ENCODE measurements around the gene RIN3.

Gene RIN3

DNA sequence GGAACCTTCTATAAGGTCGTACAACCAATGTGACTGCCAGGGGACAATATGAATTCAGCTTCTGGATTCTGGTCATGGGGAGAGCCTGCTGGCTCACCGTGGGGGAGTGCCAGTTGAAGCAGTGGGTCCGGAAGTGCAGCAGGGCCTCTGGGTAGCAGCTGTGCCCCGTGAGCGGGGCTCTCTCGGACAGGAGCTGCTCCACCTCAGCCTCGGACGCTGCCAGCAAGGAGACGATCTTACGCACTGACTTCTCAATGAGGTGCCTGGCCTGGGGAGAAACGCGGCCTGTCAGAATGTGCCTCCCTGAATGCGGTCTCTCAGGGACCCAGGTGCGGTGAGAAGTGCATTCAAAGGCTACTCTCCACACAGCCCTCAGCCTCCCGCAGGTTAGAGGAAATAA, 192.8 kb downstream of the RIN3 start:
- no peak for DNase-seq (ENCODE audit: low read depth in 1 of 2, low spot score in 1 of 2)

GRCh38 chr14:92709340-92710000, 195.9 kb downstream of the RIN3 start:
- no peak for DNase-seq (ENCODE audit: low read depth in 1 of 2, low spot score in 1 of 2)

- no peak for DNase-seq (ENCODE audit: low read depth in 1 of 2, low spot score in 1 of 2)
These were observed 196.4 kb downstream of the RIN3 start for GRCh38 chr14:92710001-92710341.

GRCh38 chr14:92711976-92712653, 198.5 kb downstream of the RIN3 start:
- no peak for DNase-seq (ENCODE audit: low read depth in 1 of 2, low spot score in 1 of 2)

GRCh38 chr14:92712654-92713051, 199.1 kb downstream of the RIN3 start:
- DNase-seq (ENCODE audit: low read depth in 1 of 2, low spot score in 1 of 2) = no peak

DNA sequence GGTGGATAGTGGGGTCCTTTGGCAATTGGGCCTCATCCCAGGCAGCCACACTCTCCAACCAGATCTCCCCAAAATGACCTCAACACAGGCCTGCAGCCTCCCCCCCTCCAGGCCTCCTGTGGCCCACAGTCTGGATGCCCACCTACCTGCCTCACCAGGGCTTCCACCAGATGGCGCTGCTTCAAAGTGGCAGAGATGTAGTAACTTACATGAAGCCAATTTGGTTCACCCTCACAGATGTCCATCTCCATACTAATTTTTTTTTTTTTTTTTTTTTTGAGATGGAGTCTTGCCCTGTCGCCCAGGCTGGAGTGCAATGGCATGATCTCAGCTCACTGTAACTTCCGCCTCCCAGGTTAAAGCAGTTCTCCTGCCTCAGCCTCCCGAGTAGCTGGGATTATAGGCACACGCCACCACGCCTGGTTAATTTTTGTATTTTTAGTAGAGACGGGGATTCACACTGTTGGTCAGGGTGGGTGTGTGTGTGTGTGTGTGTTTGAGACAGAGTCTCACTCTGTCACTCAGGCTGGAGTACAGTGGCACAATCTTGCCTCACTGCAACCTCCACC, 201.2 kb downstream of the RIN3 start:
- peak; percentile 74 to 83 for DNase-seq (ENCODE audit: low read depth in 1 of 2, low spot score in 1 of 2)

- no peak for DNase-seq (ENCODE audit: low read depth in 1 of 2, low spot score in 1 of 2)
These were observed 202.6 kb downstream of the RIN3 start for GRCh38 chr14:92716131-92716530.

DNA sequence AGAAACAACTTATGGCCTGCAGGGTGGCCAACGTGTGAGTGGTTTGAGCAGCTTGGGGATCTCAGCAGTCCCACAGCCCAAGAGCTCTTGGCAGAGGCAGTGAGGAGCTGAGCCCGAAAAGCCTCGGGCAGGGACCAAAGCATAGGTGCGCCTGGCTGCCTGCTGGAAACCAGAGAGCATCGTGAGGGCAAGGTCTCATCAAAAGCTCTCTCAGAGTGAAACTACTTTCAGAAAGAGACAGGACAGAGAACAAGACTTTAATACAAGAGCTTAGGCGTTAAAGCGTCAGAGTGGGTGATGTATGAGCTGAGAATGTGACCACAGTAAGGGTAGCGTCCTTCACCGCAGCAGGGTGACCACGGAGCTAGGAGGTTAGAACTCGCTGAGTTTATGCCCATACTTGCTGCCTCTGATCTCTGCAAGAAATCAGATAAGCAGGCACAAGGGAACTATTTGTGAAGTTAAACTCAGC, 204.0 kb downstream of the RIN3 start:
- no peak for DNase-seq (ENCODE audit: low read depth in 1 of 2, low spot score in 1 of 2)

DNA sequence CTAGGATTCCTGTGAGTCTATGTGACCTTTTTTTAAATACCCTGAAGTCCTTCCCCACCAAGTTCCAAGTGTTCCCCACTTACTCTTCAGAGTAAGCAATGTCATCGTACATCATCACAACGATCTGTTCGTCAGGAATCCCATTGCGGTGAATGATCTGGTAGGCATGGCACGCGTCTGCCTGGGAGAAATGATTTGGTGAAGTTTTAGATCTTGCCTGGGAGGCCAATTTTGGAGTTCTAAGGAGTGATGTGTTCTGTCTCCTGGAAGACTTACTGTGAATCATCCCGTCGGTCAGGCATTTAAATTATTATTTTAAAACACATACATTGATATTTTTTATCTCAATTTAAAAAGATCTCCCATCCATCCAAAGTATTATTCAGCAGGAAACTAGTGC, 205.1 kb downstream of the RIN3 start:
- no peak for DNase-seq (ENCODE audit: low read depth in 1 of 2, low spot score in 1 of 2)

DNA sequence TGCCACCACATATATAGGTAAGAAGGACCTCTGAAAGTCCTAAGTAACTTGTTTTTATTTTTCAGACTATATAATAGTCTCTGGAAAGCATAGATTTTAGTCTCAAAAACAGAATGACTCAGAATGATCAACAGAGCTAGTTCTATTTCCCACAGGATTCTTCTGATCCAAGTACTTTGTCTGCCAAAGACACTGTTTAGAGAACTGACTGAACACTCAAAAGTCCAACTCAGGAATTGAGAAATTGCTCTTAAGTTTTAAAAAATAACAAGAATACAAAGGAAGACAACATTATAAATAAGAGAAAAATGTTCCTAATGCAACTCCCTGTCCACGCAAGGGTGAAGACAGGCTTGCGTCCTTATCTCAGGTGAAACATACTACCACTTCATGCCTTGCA, 205.8 kb downstream of the RIN3 start:
- no peak for DNase-seq (ENCODE audit: low read depth in 1 of 2, low spot score in 1 of 2)

GRCh38 chr14:92719890-92720323, 206.3 kb downstream of the RIN3 start:
- no peak for DNase-seq (ENCODE audit: low read depth in 1 of 2, low spot score in 1 of 2)

DNA sequence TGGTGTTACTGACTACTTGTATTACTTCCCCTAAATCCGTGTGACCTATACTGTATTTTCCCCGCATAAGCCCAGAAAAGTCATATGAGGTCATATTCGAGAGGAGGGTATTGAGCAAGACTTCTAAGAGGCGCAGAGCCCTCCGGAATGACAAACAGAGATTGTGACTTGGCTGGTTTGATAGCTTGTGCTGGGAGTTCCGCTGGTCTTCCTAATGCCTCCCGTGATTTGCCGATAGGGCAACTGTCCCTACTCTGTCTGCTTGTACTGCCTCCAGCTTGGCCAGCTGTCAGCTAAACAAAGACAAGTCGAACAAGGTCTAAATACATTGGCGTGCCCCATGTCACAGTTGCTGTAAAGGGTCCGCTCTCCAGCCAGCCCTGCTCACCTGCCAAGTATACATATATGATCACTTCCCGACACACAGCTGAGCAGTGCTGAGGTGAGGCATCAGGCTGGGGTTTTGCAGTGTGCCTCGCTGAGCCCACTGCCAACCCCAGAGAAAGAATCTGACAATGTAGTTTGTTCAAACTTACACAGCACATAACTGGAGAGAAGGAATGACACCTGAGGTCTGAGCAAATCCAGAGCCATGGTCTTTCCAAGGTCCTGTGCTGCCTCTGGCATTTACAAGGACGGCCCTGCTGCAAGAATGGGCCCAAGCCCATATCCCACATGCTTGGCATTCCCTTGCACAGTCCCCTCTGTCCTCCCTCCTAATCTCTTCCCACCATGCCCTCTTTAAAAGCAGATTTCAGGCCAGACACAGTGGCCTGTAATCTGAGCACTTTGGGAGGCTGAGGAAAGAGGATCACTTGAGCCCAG, 211.1 kb downstream of the RIN3 start:
- DNase-seq (ENCODE audit: low read depth in 1 of 2, low spot score in 1 of 2) = no peak

- no peak for DNase-seq (ENCODE audit: low read depth in 1 of 2, low spot score in 1 of 2)
These were observed 212.8 kb downstream of the RIN3 start for GRCh38 chr14:92726135-92726932.

DNA sequence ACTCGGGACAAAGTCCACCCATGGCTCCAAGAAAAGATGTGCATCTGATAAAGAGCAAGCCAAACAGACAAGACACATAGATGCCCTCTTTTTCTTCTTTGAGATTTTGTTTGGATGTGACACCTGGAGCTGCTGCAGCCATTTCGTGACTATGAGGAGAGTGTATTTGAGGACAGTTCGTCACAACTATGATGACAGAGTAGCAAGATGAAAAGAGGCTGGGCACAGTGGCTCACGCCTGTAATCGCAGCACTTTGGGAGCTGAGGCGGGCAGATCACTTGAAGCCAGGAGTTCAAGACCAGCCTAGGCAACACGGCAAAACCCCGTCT, 213.3 kb downstream of the RIN3 start:
- DNase-seq (ENCODE audit: low read depth in 1 of 2, low spot score in 1 of 2) = no peak

DNA sequence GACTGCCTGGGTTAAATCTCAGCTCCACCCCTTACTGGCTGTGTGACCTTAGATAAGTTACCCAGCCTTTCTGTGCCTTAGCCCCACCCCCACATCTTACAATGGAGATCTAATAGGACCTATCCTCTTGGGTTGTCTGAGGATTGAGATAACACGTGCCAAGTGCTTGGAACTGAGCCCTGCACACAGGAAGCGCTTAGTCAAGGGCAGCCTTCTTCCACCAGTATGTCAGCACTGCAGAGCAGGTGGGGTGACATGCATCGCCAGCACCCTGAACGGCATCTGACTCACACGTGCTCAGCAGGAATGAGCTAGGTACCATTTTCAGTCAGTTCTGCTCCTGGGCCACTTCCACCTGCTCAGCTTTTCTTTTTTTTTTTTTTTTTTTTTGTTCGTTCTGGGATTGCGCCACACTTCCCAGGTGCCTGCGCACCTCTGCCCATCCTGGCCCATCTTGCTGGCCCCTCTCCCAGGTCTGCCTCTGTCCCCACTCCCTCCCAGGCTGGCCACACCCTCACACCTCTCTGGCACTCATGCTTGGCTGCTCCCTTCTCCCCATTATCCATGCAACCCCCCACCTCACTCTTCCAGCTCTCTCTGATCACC, 215.3 kb downstream of the RIN3 start:
- DNase-seq (ENCODE audit: low read depth in 1 of 2, low spot score in 1 of 2) = no peak

- no peak for DNase-seq (ENCODE audit: low read depth in 1 of 2, low spot score in 1 of 2)
These were observed 216.2 kb downstream of the RIN3 start for GRCh38 chr14:92729634-92730358.

GRCh38 chr14:92731622-92732115, 218.1 kb downstream of the RIN3 start:
- no peak for DNase-seq (ENCODE audit: low read depth in 1 of 2, low spot score in 1 of 2)

DNA sequence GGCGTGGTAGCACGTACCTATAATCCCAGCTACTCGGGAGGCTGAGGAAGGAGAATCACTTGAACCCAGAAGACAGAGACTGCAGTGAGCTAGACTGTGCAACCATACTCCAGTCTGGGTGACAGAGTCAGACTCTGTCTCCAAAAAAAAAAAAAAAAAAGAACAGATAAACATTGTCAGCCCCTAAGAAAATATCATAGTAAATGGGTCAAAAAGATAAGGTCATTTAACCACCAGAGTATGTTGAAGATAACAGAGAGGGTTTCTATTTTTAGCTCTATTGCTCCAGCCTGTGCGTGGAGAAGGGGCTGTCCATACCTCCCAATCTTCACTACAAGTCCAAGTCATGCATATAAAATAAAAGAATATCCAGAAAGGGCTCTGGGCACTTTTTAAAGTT, 219.4 kb downstream of the RIN3 start:
- DNase-seq (ENCODE audit: low read depth in 1 of 2, low spot score in 1 of 2) = no peak

- DNase-seq (ENCODE audit: low read depth in 1 of 2, low spot score in 1 of 2) = no peak
These were observed 221.0 kb downstream of the RIN3 start for GRCh38 chr14:92734618-92735017.

DNA sequence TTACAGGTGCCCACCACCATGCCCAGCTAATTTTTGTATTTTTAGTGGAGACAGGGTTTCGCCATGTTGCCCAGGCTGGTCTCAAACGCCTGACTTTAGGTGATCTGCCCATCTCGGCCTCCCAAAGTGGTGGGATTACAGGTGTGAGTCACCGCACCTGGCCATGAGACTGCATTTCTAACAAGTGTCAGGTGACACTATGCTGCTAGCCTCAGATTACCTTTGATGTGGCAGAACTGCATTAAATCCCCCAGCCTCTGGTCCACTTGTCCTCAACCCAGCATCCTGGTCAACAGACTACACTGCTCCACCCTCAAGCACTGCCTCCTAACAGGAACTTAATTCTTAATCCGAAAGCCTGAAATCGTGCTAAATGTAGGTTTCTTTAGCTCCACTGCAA, 221.8 kb downstream of the RIN3 start:
- DNase-seq (ENCODE audit: low read depth in 1 of 2, low spot score in 1 of 2) = no peak

Data from activated CD4-positive, alpha-beta T cell treated with anti-CD3 and anti-CD28 coated beads, Interleukin-2, amount 50 U/mL, for 24 hours (primary cell).